Activated CD8-positive, alpha-beta memory T cell treated with anti-CD3 and anti-CD28 coated beads, Interleukin-2, amount 50 U/mL, for 4 hours (primary cell): Measurements from ENCODE around the gene FXYD6.
A peak's percentile ranks its signal among the peaks of the same experiment; 100 is the strongest.

Experiments used
- DNase-seq: peaks from one replicate; pipeline ENCODE4 v3.0.0-alpha.2; 2020

FXYD6 gene

DNA sequence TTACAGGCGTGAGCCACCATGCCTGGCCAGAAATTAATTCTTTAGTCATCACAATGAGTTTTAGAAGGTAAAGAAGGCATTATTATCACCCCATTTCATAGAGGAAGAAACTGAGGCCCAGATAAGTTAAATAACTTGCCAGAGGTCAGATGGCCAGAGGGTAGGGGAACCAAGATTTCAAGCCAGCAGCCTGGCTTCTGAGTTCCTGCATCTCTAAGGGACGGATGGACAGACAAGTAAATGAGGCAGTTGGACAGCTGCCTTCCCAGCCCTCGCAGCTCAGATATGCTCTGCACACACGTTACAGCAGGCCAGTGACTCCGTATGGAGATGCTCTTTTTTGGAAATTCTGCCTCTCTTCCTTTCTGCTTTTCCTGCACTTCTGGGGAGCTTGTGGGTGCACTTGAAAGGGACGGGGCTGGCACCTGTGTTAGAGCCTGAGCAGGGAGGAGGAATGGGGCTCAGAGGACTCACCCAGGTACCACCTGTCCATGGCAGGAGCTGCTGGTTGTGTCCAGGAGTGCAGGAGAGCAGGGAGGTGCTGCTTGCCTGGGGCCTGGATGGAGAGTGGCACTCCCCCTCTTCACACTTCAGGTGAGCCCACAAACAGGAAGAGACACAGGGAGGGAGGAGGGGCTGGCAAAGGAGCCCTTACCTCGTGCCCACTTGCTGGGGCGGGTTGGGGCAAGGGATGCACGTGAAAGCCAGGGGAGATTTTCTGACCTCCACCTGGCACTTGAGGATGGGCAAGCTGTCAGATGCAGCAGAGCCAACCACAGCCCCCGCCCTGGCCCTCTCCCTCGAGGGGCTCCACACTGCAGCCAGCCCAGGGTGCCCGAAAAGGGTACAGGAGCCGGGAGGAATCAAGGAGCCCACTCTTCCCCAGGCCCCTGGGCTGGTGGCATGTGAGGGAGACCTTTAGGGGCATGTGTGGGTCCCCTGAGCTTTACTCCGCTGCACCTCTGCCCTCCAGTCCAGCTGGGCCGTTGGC is 48.6 kb downstream of the FXYD6 start:
- no peak for DNase-seq

DNA sequence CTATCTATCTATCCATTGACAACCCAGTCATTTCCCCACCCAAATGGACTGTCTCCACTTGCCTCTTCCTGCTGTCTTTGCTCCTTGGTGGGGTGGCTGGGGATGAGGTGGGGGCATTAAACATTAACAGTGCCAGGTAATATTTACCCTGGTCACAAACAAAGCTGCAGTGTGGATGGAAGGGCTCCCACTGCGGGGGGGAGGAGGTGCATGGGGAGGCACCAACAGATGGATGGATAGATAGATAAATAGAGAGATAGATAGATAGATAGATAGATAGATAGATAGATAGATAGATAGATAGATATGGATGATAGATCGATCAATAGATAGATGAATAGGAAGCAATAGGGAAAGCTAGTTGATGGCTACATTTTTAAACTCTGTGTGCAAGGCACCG is 49.6 kb downstream of the FXYD6 start:
- DNase-seq, result no peak

DNA sequence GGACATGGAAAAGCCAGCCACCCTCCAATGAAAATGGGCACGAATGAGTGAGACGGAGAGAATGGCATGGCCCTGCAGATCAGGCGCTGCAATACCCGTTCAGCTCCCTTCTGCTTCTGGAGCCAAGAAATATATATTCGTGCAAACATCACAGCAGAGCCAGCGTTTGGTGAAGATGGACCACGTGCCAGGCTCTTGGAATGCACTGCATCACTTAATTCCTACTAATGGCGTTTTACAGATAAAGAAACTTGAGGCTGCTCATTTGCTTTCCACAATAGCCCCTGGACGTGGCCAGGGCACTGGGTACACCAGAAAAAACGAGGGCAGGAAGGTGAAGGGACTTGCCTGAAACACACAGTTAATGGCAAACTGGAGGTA is 50.3 kb downstream of the FXYD6 start:
- no peak for DNase-seq

DNA sequence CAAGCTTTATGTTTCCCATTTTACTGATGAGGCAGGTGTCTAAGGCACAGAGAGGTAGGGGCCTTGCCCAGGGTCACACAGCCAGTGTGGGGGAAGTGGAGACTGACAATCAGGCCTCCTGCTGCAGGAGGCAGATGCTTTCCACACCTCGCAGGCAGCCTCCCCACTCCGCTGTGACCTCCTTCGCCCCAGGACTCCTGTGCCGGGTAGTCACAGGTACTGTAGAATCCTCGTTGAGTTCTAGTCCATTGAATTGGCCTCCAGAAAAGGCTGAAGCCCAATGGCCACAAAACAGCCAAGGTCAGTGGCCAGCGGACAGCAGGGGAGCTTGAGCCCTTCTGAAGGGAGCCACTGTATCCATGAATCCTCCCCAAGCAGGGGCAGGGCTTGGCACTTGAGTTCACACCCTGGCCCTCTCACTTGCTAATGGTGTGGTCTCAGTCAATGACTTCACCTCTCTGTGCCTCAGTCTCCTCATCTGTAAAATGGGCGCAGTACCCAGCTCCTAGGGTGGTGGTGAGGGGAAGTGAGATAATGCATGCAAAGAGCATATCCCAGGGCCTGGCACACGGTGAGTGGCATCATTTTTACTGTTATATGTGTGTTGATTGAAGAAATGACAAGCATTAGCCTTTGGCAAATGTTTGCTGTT is 50.8 kb downstream of the FXYD6 start:
- no peak for DNase-seq

DNA sequence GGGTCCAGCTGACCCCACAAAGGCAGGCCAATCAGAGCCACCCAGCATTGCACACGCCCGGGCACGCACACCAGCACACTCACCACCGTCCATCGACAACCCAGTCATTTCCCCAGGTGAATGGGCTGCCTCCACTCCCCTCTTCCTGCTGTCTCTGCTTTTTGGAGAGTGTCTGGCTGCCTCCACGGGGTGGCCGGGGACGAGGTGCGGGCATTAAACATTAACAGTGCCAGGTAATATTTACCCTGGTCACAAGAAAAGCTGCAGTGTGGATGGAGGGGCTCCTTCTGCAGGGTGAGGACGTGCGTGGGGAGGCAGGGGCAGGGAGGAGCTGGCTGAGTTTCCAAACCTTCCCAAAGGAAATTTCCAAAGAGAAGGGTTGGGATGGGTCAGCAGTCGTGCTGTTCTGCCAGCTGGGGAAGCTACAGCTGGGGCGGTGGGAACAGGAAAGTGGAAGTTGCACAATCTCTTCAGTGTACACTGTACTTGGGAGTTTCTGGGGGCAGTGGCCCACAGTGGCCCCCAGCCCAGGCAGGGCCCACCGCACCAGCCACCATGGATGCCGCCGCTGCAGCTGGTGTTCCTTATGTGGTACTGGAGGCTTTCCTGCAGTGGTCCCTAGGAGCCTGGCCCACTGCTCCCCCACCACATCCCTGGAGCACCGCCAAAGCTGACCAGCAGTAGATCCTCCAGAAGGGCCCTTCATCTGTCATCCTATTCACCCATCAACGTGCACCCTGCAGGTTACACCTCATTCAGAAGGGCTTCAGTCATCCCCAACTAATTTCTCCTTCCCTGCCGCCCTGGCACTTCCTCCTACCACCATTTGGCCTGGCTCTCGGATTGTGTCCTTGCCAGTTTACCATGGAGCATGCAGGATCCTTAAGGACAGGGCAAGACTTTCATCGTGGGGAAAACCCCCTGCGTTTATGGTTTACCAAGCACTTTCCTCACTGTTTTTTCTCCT is 51.6 kb downstream of the FXYD6 start, which contains the start of gene FXYD2:
FXYD2 (minus strand) TSS at position 174 of the 967 bp plus-strand sequence; CDS start at position 108, 66 bp downstream.
- DNase-seq, result no peak

GRCh38 chr11:117823946-117824420 is 52.5 kb downstream of the FXYD6 start:
- no peak for DNase-seq

- DNase-seq, result peak; percentile 37
Measured at GRCh38 chr11:117823294-117823945, 53.0 kb downstream of the FXYD6 start.

DNA sequence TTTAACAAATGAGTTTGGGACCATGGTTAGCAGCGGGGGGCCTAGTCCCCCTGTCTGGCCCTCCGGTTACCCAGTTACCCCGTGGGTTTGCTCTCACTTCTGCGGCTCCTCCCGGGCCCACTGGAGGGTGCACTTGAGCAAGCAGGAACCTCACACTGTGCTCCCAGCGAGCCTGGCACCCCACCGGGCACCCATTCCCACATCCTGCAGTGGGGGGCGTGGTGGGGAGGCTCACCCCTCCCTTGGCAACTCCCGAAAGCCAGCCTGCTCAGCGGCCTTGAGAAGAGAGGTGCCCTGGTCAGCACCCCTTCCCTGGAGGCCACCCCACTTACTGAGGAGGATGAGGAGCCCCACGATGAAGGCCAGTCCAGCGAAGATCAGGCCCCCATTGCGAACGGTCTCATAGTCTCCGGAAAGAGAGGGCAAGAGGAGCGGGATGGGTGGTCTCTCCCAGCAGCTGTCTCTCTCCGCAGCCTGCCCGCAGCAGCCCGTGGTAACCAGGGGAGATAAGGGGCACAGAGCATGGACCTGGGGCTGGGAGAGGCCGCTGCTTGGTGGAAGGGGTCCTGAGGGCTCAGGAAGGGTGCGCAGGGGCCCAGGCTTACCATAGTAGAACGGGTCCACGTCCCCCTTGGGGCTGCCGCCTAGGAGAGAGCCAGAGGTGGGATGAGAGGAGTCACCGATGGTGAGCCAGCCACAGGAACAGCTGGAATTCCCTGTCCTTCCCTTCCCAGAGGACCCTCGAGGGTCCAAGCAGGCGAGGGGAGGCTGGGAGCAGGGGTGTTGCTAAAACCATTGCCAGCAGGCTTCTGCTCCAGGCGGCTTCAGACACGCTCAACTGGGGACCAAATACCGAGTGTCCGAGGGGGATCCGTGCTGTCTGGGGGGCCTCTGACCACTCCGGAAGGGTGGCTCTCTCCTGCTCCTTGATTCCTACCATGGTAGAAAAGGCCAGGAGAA is 54.1 kb downstream of the FXYD6 start:
- peak; percentile 63 for DNase-seq

- DNase-seq, result no peak
Measured at GRCh38 chr11:117821431-117821830, 55.0 kb downstream of the FXYD6 start.

- DNase-seq, result no peak
Measured at GRCh38 chr11:117820516-117820915, 55.9 kb downstream of the FXYD6 start.

DNA sequence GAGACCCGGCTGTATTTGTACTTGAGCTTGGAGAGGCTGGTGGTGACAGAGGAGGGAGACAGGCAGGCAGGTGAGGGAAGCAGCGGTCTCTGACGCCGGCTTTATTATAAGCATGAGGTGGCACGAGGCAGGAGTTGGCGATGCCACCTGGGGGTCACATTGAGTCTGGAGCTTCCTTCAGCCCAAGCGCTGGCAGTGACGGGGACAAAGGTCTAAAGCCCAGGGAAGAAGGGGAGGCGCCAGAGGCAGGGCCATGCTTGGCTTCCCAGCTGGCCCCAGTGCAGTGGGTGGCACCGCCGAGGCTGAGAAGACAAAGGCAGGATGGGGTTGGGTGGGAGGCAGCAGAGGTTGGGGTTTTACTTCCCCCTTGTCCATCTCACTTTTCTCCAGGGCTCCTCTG is 56.4 kb downstream of the FXYD6 start:
- no peak for DNase-seq

- DNase-seq, result no peak
Measured at GRCh38 chr11:117819096-117820040, 57.1 kb downstream of the FXYD6 start.

GRCh38 chr11:117818041-117818873 is 58.2 kb downstream of the FXYD6 start:
- DNase-seq, result peak; percentile 47

DNA sequence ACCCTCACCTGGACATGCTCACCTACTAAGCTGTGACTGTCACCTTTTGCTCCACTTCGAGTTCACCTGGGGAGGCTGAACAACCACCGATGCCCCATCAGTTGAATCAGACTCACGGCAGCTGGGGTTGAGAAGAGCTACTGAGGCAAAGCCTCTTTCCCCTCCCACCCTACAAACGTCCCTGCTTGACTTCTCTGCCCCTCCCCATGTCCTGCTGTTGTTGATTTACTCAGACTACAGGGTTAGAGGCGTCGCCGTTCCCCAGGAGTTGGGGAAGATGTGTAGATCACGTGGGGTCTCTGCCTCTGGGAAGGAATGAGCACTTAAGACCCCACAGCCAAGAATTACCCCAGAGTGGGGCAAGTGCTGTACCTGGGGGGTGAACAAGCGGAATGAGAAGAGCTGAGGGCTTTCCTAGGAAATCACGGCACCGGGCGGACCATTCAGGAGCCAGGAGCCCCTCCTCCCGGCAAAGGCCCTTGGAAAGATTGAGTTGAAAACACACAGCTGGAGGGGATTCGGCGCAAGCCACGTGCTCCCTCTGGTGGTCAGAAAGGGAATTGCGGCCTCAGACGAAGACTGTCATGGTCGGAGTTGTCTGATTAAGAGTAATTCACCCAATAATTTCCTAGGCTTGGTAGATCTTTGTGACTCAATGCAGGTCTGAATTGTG is 59.0 kb downstream of the FXYD6 start:
- DNase-seq, result peak; percentile 89

DNA sequence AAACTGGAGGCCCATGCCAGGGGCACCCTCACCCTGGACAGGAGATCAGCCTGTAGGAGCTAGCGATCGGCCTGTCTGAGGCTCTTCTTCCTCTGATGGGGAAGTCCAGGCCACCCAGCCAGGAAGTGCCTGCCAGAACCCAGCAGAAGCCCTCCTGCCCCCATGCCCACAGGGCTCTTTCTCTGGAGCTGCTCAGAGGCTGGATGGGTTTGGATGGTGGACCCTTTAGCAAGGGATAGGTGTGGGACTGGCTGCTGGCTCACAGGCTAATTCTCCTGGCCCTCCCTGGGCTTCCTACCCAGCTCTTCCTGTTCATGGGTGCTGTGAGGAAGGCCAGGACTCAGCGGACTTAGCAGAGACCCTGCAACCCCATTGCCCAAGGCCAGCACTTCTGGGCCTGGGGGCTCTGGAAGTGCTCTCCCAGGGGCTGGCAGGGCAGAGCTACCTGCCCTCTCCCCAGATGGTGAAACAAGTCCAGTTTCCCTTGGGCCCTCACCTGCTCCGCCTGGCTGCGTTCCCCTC is 59.6 kb downstream of the FXYD6 start:
- DNase-seq, result no peak

- DNase-seq, result no peak
Measured at GRCh38 chr11:117816151-117816741, 60.2 kb downstream of the FXYD6 start.

- peak; percentile 63 for DNase-seq
Measured at GRCh38 chr11:117815262-117815803, 61.1 kb downstream of the FXYD6 start.
